Choroid plexus epithelial cell (primary cell): ENCODE measurements around the gene UNC13A.

Experiments used
- DNase-seq: peaks from one replicate; pipeline ENCODE4 v3.0.0-alpha.2; 2010; ENCODE audit warnings: low read depth
- H3K4me3 ChIP-seq: 2 replicates; pipeline ENCODE4 v1.5.1; 2011; ENCODE audit warnings: low read depth, mild to moderate bottlenecking, control low read depth, low read length, moderate library complexity
- TF ChIP-seq, protein P1 (sequence below): conservative IDR thresholded peaks from 2 replicates; pipeline ENCODE4 v1.5.1; 2011; ENCODE audit warnings: low read depth, mild to moderate bottlenecking, control low read depth, inconsistent platforms, low read length, moderate library complexity

UNC13A gene

DNA sequence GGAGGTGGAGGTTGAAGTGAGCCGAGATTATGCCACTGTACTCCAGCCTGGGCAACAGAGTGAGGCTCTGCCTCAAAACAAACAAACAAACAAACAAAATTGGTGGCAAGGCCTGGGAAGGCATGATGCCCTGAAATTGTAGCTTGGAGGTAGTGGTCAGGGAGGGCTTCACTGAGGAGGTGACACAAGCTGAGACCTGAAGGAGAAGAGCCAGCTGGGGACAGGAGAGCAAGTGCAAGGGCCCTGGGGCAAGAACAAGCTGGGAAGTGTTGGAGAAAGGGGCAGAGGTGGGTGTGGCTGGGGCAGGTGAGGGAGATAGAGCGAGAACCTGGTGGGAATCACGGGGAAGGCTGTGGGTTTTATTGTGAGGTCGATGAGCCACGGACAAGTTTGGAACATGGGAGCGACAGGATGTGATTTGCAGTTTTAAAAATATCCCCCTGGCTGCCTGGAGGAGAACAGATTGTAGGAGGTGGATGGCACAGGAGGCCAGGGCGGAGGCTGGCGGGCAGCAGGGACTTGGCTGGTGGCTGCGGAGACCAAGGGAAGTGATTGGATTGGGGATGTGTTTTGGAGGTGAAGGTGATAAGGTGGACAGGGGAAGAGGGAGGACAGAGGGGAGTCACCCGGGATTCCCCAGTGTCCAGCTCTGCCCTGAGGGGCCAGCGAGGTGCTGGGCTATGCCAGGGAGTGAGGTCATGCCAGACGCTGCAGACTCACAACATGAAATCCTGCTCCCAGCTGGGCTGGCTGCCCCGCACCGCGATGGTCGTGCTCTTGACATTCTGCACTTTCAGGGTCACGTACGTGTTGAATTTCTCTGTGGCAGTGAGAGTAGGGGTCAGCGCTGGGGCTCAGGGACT lies 14.0 kb downstream of the UNC13A start:
- no peak for DNase-seq
- TF ChIP-seq, protein P1, sequence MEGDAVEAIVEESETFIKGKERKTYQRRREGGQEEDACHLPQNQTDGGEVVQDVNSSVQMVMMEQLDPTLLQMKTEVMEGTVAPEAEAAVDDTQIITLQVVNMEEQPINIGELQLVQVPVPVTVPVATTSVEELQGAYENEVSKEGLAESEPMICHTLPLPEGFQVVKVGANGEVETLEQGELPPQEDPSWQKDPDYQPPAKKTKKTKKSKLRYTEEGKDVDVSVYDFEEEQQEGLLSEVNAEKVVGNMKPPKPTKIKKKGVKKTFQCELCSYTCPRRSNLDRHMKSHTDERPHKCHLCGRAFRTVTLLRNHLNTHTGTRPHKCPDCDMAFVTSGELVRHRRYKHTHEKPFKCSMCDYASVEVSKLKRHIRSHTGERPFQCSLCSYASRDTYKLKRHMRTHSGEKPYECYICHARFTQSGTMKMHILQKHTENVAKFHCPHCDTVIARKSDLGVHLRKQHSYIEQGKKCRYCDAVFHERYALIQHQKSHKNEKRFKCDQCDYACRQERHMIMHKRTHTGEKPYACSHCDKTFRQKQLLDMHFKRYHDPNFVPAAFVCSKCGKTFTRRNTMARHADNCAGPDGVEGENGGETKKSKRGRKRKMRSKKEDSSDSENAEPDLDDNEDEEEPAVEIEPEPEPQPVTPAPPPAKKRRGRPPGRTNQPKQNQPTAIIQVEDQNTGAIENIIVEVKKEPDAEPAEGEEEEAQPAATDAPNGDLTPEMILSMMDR, result no peak
- no peak overlapping the region for H3K4me3 ChIP-seq

DNA sequence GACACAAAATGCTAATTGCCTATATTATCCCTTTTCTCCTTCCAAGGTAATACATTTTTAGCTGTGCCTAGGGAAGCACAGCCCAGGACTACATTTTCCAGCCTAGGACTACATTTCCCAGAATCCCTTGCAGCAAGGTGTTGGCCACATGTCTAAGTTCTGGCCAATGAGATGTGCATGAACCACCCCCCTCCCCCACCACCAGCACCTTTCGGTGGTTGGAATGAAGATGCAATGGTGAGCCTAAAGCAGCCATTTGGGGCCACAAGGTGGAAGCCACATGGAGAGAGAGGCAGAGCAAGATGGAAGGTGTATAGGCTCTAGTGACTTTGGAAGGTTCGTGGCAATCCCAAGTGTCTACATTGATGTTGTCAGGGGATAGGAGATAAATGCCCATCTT lies 16.2 kb downstream of the UNC13A start:
- TF ChIP-seq, protein P1, result no peak
- H3K4me3 ChIP-seq, result no peak overlapping the region
- peak; percentile 69 for DNase-seq

- TF ChIP-seq, protein P1, result no peak
- DNase-seq, result no peak
- no peak overlapping the region for H3K4me3 ChIP-seq
Observed at GRCh38 chr19:17669419-17669818, 18.7 kb downstream of the UNC13A start.

GRCh38 chr19:17665058-17665457 lies 23.1 kb downstream of the UNC13A start:
- TF ChIP-seq, protein P1, result no peak
- no peak overlapping the region for H3K4me3 ChIP-seq
- no peak for DNase-seq

DNA sequence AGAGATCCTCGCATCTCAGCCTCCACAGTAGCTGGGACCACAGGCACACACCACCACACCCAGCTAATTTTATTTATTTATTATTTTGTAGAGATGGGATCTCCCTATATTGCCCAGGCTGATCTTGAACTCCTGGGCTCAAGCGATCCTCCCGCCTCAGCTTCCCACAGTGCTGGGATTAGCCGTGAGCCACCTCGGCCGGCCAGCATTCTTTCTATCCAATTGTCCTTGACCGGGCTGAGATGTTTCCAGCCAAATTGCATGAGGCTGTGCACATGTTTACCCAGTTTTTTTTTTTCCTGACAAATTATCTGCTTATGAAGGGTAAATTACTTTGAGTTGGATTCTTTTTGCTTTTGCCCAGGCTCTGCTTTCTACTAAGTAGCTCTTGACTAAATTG lies 28.2 kb downstream of the UNC13A start:
- H3K4me3 ChIP-seq, result no peak overlapping the region
- TF ChIP-seq, protein P1, result no peak
- DNase-seq, result no peak

DNA sequence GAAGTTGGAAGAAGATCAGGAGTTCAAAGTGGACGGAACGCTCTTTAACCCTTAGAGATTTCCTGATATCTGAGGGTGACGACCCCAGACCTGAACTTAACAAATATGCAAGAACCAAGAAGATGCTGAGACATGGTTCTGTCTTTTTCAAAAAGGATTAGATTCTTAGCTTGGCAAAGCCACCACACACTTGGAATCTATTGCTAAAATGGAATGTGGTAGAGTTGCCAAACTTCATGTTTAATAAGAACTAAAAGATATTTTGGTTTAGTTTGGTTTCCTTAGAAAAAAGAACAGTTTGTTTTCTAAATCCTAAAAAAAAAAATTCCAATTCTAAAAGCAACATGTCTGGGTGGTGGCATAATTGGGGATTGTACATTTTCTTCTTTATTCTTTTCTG lies 29.5 kb downstream of the UNC13A start:
- TF ChIP-seq, protein P1, result no peak
- DNase-seq, result peak; percentile 22

GRCh38 chr19:17658240-17658639 lies 29.9 kb downstream of the UNC13A start:
- H3K4me3 ChIP-seq, result no peak overlapping the region
- no peak for DNase-seq
- TF ChIP-seq, protein P1, result no peak

More for the DNA sequence above, 29.5 kb downstream of the UNC13A start:
- H3K4me3 ChIP-seq, result no peak overlapping the region
